Thyroid gland (tissue), 4 donors: ENCODE measurements around the gene GLIPR1L1. TPM values are rescaled to one million over a fixed set of nuclear protein-coding genes. Genes with fewer than 3 reads are reported as not detected.

Experiments used
- DNase-seq, 2 donors: peaks; one replicate each; pipeline ENCODE4 v3.0.0-alpha.2; 2019
- H3K27ac ChIP-seq, 3 donors: fragments of 200-600 bp; sonication (generic); 1 replicate in 2 of 3; 2 replicates in 1 of 3; pipeline ENCODE4 v1.5.1; 2016 to 2019; ENCODE audit warnings: mild to moderate bottlenecking in 1 of 3, moderate library complexity in 1 of 3
- H3K27me3 ChIP-seq: fragments of 200-600 bp; sonication (generic); one replicate; pipeline ENCODE4 v1.5.1; 2019
- H3K36me3 ChIP-seq, 2 donors: fragments of 200-600 bp; sonication (generic); one replicate each; pipeline ENCODE4 v1.5.1; 2016 to 2019
- H3K4me1 ChIP-seq, 2 donors: fragments of 200-600 bp; sonication (generic); one replicate each; pipeline ENCODE4 v1.5.1; 2017 to 2019
- H3K4me3 ChIP-seq, 3 donors: fragments of 200-600 bp; sonication (generic); replicated peaks in 1 of 3; 1 replicate in 2 of 3; 2 replicates in 1 of 3; pipeline ENCODE4 v1.5.1; 2016; ENCODE audit warnings: mild to moderate bottlenecking in 1 of 3
- H3K9me3 ChIP-seq: fragments of 200-600 bp; sonication (generic); one replicate; pipeline ENCODE4 v1.5.1; 2017
- CTCF ChIP-seq, 6 experiments: fragments of 200-600 bp in 3 of 6; fragments of 450-650 bp in 3 of 6; sonication (generic) in 3 of 6; IDR thresholded peaks; one replicate each; pipeline ENCODE4 v1.5.1; 2016 to 2019; ENCODE audit warnings: antibody characterized with exemption in 6 of 6, mild to moderate bottlenecking in 2 of 6, inconsistent platforms in 1 of 6, moderate library complexity in 1 of 6
- POLR2A ChIP-seq, 2 donors: fragments of 450-650 bp; IDR thresholded peaks; one replicate each; pipeline ENCODE4 v1.6.1; 2017; ENCODE audit warnings: antibody characterized with exemption in 2 of 2, mild to moderate bottlenecking in 2 of 2, moderate library complexity in 1 of 2
- WGBS, 2 donors: methylation state at CpG; one replicate each; pipeline ENCODE4 v1.1.5; 2017; 5-methylcytosine and 5-hydroxymethylcytosine counted together
- intact Hi-C: fragments of 100-400 bp; cut with DNase I; formaldehyde crosslinking; loops from one replicate; pipeline ENCODE4 v1.15.1; 2023
- total RNA-seq, 4 donors: library from RNA; depleted of rRNA; stranded (reverse); fragments of >200 nt; gene quantifications; one replicate each; pipeline ENCODE4 v1.2.3, GENCODE V29; 2016

GLIPR1L1 gene
- total RNA-seq, 4 donors from 2014 or later: not detected

GRCh38 chr12:75311369-75311768, 23.1 kb upstream of the GLIPR1L1 start:
- H3K27me3 ChIP-seq: no peaks in the 10 kb centered on the region
- no peaks in the 10 kb centered on the region for H3K36me3 ChIP-seq
- H3K4me3 ChIP-seq: no peak overlapping the region
- no peak for DNase-seq
- intact Hi-C loops: no loop called here
- TF ChIP-seq CTCF (IDR thresholded peaks at IDR 0.05) (no peak), POLR2A (IDR thresholded peaks at IDR 0.05) (no peak)
- no peaks in the 10 kb centered on the region for H3K9me3 ChIP-seq
- H3K27ac ChIP-seq: no peak overlapping the region
- H3K4me1 ChIP-seq: no peaks in the 10 kb centered on the region
- WGBS, 2 donors: 86 to 88% methylated on average over 3 of the region's 3 CpGs

- no peaks in the 10 kb centered on the region for H3K9me3 ChIP-seq
- intact Hi-C loops: no loop called here
- no peaks in the 10 kb centered on the region for H3K27me3 ChIP-seq
- H3K36me3 ChIP-seq: no peaks in the 10 kb centered on the region
- TF ChIP-seq CTCF (IDR thresholded peaks at IDR 0.05) (no peak), POLR2A (IDR thresholded peaks at IDR 0.05) (no peak)
- no peak overlapping the region for H3K27ac ChIP-seq
- no peak overlapping the region for H3K4me3 ChIP-seq
- no peak for DNase-seq
- H3K4me1 ChIP-seq: no peaks in the 10 kb centered on the region
These were observed 19.0 kb upstream of the GLIPR1L1 start for GRCh38 chr12:75315518-75315917.

GRCh38 chr12:75317784-75318183, 16.7 kb upstream of the GLIPR1L1 start:
- intact Hi-C loops: no loop called here
- whole genome bisulfite sequencing, 2 donors: 93 to 97% methylated on average over 3 of the region's 3 CpGs
- Histone ChIP-seq H3K9me3 (no peaks in the 10 kb centered on the region), H3K36me3 (no peaks in the 10 kb centered on the region), H3K4me1 (no peaks in the 10 kb centered on the region), H3K4me3 (no peak overlapping the region), H3K27ac (no peak overlapping the region), H3K27me3 (no peaks in the 10 kb centered on the region)
- TF ChIP-seq POLR2A (IDR thresholded peaks at IDR 0.05): no peak
- TF ChIP-seq CTCF (IDR thresholded peaks at IDR 0.05): no peak
- DNase-seq: no peak

GRCh38 chr12:75322464-75322863, 12.0 kb upstream of the GLIPR1L1 start:
- TF ChIP-seq CTCF (IDR thresholded peaks at IDR 0.05): no peak
- no peak for TF ChIP-seq POLR2A (IDR thresholded peaks at IDR 0.05)
- Histone ChIP-seq H3K9me3 (no peaks in the 10 kb centered on the region), H3K27me3 (no peaks in the 10 kb centered on the region), H3K4me1 (no peaks in the 10 kb centered on the region), H3K27ac (no peak overlapping the region), H3K36me3 (no peaks in the 10 kb centered on the region), H3K4me3 (no peak overlapping the region)
- no peak for DNase-seq
- whole genome bisulfite sequencing, 2 donors: 0 to 1% methylated on average over 1 of the region's 1 CpG
- intact Hi-C loops: no loop called here

- 59 to 68% methylated on average over 3 of the region's 3 CpGs for WGBS, 2 donors
- H3K27ac ChIP-seq: no peak overlapping the region
- no peaks in the 10 kb centered on the region for H3K9me3 ChIP-seq
- H3K4me3 ChIP-seq: no peak overlapping the region
- DNase-seq: no peak
- no peak for TF ChIP-seq CTCF (IDR thresholded peaks at IDR 0.05)
- TF ChIP-seq POLR2A (IDR thresholded peaks at IDR 0.05): no peak
- no peaks in the 10 kb centered on the region for H3K36me3 ChIP-seq
- H3K27me3 ChIP-seq: no peaks in the 10 kb centered on the region
- H3K4me1 ChIP-seq: no peaks in the 10 kb centered on the region
- intact Hi-C loops: no loop called here
These were observed 10.8 kb upstream of the GLIPR1L1 start for GRCh38 chr12:75323663-75324062.
